ENCODE measurements around the gene ABLIM1.

The ABLIM1 gene

DNA sequence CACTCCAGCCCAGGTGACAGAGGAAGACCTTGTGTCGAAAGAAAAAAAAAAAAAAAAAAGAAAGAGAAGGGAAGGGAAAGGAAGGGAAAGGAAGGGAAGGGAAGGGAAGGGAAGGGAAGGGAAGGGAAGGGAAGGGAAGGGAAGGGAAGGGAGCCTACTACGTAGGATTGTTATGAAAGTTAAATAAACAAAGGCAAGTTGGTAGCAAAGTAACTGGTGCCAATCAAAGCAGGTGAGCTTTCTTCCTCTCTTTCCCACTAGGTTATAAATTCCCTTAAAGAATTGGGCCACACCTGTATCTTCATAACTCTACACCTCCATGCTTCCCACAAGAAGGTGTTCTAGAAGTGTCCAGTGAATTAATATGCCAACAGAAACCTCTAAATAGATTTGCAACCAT is 157.4 kb downstream of the ABLIM1 start:
- TF ChIP-seq, protein P1, sequence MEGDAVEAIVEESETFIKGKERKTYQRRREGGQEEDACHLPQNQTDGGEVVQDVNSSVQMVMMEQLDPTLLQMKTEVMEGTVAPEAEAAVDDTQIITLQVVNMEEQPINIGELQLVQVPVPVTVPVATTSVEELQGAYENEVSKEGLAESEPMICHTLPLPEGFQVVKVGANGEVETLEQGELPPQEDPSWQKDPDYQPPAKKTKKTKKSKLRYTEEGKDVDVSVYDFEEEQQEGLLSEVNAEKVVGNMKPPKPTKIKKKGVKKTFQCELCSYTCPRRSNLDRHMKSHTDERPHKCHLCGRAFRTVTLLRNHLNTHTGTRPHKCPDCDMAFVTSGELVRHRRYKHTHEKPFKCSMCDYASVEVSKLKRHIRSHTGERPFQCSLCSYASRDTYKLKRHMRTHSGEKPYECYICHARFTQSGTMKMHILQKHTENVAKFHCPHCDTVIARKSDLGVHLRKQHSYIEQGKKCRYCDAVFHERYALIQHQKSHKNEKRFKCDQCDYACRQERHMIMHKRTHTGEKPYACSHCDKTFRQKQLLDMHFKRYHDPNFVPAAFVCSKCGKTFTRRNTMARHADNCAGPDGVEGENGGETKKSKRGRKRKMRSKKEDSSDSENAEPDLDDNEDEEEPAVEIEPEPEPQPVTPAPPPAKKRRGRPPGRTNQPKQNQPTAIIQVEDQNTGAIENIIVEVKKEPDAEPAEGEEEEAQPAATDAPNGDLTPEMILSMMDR (IDR thresholded peaks at IDR 0.05; ENCODE audit: insufficient read depth, low read depth, low read length, missing control alignments), result no peak
- no peak for DNase-seq (ENCODE audit: low read depth)
- H3K4me3 ChIP-seq (ENCODE audit: low read depth, low read length), result no peak overlapping the region

DNA sequence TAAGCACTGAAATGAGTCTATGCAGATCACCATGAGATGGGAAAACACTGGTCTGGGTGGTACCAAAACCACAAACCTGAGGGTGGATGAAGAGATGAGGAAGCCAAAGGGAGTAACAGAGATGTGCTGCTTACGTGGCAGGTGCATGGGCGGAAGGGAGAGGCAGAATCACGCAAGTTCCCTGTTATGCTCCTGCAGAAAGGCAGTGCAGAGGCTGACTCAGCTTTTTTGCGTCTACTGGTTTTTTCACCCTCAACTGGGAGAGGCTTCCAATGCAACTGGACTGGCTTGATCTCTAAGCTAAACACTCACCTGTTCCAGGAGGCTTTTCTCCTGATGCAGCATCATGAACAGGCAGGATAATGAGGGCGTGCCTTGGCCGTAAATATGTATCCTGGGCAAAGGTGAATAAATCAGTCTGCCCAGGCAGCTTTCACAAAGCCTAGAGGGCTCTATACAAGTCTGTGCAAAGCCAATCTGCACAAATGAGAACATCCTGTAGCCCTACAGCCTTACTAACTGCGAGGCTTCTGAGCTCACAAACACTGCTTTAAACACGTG is 158.4 kb downstream of the ABLIM1 start:
- DNase-seq (ENCODE audit: low read depth), result peak; percentile 67
- TF ChIP-seq, protein P1 (IDR thresholded peaks at IDR 0.05; ENCODE audit: insufficient read depth, low read depth, low read length, missing control alignments), result no peak
- peak overlapping the region; percentile 27 for H3K4me3 ChIP-seq (ENCODE audit: low read depth, low read length)

DNA sequence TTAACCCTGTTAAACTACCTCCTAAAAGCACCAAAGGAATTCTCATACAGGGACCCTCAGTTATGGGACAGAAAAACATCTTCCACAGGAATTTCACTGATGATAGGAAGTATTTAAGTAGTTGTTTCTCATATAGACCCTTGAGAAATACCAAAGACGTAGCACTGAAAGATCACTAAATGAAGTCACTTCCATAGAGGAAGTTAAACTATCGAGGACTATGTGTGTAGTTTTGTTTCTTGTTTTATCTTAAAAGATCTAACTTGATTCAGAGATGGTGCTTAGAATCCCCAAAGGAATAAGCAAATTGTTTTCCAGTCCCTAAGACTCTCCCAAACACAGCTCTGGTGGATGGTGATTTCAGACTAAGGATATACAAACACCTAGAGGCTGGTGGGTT is 159.0 kb downstream of the ABLIM1 start:
- peak overlapping the region; percentile 27; the same call in 1 of the 2 replicates for H3K4me3 ChIP-seq (ENCODE audit: low read depth, low read length)
- DNase-seq (ENCODE audit: low read depth), result no peak
- TF ChIP-seq, protein P1 (IDR thresholded peaks at IDR 0.05; ENCODE audit: insufficient read depth, low read depth, low read length, missing control alignments), result no peak

- TF ChIP-seq, protein P1 (IDR thresholded peaks at IDR 0.05; ENCODE audit: insufficient read depth, low read depth, low read length, missing control alignments), result no peak
- peak; percentile 79 for DNase-seq (ENCODE audit: low read depth)
- peak overlapping the region; percentile 35 for H3K4me3 ChIP-seq (ENCODE audit: low read depth, low read length)
Observed at GRCh38 chr10:114498413-114499111, 159.5 kb downstream of the ABLIM1 start.

DNA sequence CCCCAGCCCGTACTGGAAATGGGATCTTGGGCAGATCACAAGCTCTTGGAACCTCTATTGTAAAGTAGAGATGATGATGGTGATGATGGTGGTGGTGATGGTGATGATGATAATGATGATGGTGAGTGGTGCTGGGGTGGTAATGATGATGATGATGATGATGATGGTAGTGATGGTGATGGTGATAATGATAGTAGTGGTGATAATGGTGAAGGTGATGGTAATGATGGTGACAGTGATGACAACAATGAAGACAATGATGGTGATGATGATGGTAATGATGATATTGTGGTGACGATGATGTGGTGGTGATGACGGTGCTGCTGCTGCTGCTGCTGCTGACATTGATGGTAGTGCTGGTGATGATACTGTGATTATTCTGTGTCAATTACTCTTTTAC is 162.8 kb downstream of the ABLIM1 start:
- TF ChIP-seq, protein P1 (IDR thresholded peaks at IDR 0.05; ENCODE audit: insufficient read depth, low read depth, low read length, missing control alignments), result no peak
- H3K4me3 ChIP-seq (ENCODE audit: low read depth, low read length), result no peak overlapping the region
- no peak for DNase-seq (ENCODE audit: low read depth)

DNA sequence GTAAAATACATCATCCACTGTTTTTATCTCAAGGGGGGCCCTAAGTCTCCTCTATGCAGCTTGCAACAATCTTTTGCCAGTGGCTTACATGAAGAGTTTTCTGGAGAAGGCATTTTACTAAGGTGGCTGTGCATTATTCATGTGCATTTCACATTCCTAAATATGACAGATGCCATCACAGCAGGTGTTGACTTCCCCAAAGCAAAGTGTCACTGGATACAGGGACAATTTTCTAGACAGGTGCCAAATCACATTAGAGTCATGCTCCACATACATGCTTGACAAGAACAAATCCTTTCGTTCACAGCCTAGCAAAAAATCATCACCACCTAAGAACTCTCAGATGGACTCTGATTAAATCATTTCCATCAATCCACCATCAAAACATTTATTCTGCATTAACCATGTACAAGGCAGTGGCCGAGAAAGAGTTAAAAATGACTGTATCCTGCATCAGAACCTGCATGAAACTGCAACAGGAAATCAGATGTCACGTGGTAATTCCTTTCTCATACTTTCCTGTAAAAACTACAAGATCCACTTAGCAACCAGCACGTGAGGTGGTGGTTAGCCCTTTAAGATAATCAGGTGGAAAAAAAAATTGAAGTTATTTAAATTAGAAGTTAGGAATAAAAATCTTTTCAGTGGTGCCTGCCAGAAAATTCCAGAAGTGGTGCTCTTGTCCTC is 165.6 kb downstream of the ABLIM1 start:
- TF ChIP-seq, protein P1 (IDR thresholded peaks at IDR 0.05; ENCODE audit: insufficient read depth, low read depth, low read length, missing control alignments), result no peak
- H3K4me3 ChIP-seq (ENCODE audit: low read depth, low read length), result no peak overlapping the region
- peak; percentile 45 for DNase-seq (ENCODE audit: low read depth)

Data from GM12865 (cell line).